Measurements from ENCODE around the gene ZNF729.

- TF ChIP-seq, protein P1, sequence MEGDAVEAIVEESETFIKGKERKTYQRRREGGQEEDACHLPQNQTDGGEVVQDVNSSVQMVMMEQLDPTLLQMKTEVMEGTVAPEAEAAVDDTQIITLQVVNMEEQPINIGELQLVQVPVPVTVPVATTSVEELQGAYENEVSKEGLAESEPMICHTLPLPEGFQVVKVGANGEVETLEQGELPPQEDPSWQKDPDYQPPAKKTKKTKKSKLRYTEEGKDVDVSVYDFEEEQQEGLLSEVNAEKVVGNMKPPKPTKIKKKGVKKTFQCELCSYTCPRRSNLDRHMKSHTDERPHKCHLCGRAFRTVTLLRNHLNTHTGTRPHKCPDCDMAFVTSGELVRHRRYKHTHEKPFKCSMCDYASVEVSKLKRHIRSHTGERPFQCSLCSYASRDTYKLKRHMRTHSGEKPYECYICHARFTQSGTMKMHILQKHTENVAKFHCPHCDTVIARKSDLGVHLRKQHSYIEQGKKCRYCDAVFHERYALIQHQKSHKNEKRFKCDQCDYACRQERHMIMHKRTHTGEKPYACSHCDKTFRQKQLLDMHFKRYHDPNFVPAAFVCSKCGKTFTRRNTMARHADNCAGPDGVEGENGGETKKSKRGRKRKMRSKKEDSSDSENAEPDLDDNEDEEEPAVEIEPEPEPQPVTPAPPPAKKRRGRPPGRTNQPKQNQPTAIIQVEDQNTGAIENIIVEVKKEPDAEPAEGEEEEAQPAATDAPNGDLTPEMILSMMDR (IDR thresholded peaks at IDR 0.05): no peak
- no peak for TF ChIP-seq POLR2A (IDR thresholded peaks at IDR 0.05)
Observed at GRCh38 chr19:22327321-22327720, 41.1 kb downstream of the ZNF729 start.

Measured in esophagus squamous epithelium (tissue), 4 donors.